HG02759 (cell line): ENCODE measurements around the gene ST3GAL2.
"Not testable (repeated sequence)": the region's sequence is repeated elsewhere in the genome, so short reads cannot be mapped to it uniquely, and the experiment has no call there.

Experiments
- ATAC-seq: cut with Tn5 transposase; IDR thresholded peaks from one replicate; pipeline ENCODE4 v1.9.1; 2021; ENCODE audit warnings: mild to moderate bottlenecking, moderate library complexity; ENCODE audit not compliant: unreplicated experiment

ST3GAL2 gene

DNA sequence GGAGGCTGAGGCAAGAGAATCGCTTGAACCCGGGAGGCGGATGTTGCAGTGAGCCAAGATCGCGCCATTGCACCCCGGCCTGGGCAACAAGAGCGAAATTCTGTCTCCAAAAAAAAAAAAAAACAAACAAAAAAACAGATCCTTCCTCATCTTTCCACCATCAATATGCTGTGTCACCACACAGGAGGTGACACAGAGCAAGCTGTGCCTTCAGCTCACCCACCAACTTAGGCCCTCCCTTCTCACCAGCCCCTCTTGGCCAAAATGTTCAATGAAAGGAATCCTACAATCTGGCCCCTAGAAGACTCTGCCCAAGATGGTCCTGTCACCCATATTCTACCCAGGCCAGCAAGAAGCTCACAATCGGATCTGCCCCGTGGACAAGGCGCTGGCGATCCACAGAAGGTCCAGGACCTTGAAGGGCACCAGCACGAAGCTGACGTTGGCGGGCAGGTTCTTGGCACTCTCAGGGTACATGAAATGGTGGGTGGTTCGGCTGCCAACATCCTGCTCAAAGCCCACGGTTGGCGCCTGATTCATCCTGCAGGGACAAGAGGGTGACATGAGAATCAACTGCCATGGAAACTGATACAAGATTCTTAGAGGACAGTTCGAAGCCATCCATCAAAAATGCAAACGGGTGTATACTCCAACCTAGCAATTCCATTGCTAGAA, 50.8 kb downstream of the ST3GAL2 start:
- no peak for ATAC-seq

DNA sequence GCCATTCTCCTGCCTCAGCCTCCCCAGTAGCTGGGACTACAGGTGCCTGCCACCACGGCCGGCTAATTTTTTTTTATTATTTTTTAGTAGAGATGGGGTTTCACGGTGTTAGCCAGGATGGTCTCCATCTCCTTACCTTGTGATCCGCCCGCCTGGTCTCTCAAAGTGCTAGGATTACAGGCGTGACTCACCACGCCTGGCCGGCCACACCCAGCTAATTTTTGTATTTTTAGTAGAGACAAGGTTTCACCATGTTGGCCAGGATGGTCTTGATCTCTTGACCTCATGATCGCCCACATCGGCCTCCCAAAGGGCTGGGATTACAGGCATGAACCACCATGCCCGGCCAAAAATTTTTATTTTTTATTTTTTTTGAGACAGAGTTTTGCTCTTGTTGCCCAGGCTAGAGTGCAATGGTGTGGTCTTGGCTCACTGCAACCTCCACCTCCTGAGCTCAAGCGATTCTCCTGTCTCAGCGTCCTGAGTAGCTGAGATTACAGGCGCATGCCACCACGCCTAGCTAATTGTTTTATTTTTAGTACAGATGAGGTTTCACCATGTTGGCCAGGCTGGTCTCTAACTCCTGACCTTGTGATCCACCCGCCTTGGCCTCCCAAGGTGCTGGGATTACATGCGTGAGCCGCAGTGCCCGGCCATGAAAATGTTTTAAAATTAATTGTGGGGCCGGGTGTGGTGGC, 52.5 kb downstream of the ST3GAL2 start:
- not testable (repeated sequence) for ATAC-seq

DNA sequence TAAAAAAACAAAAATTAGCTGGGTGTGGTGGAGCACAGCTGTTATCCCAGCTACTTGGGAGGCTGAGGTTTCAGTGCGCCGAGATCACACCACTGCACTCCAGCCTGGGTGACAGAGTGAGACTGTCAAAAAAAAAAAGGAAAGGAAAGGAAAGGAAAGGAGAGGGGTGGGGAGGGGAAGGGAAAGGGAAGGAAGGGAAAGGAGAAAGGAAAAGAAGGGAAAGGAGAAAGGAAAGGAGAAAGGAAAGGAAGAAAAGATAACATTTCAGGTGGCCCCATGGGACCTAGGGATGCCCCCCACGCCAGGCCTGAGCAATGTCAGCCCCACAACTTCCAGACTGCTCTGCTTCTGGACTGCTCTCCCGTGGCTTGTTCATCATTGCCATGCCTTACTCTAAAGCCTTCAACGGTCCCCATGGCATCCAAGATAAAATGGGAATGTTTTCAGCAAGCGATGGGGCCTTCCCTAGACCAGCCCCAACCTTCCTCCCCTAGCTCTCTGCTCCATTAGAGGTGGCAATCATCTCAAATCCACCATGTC, 55.4 kb downstream of the ST3GAL2 start:
- no peak for ATAC-seq

DNA sequence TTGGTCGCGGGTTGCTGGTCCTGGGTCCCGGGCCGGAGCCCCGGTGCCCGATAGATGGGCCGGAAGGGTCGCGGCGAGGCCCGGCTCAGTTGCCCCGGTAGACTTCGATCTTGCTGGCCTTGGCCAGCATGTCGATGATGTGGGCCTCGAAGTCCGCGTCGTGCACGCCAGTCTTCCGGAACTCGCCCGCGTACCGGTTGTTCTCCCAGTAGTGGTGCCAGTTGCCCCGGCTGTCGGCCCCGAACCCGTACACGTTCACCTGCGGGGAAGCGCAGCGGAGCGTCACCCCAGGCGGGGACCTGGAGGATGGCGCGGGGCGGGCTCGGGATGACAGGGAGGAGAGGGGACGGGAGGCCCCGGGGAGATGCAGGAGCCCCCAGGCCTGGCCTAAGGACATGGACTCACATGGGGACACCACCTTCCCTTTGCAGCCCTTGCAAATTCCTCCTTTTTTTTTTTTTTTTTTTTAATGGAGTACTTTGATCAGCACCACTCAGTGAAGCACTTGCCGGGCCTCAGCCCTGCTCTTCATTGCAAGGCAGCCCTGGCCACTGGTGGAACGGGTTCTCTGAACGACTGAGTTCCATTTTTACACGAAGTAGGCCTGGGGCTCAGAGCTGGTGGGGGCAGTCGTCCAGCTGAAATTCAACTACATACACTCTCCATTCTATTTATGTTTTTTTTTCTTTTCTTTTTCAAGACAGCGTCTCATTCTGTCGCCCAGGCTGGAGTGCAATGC, 57.1 kb downstream of the ST3GAL2 start:
- no peak for ATAC-seq

DNA sequence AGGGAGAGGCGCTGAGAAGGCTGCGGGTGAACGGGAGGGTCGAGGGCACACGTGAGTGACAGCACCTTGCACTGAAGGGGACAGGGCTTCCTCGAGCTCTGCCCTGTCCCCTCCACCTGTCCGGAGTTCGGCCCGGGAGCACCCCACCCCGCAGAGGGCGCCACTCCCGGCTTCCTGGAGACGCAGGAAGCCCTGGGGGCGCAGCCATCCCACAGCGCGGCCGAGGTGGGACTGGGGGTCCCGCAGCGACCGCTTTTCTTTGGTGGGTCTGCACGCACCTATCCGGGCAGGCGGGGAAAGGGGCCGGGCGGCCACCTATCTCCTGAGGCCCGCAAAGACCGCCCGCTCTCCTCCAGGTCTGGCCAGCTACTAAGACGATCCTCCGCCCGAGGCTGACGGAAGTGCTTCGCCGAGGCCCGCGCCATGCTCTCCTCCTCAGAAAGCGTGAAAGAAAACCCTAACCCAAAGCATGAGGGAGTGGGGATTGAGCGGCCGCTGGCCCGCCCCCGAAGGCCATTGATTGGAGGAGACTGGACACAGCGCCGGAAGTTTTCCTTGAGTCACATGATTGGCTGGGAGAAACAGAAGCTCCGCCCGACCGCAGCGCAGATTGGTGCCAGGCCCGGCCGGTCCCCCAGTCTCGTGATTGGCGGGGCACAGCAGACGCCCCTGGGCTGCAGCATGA, 57.8 kb downstream of the ST3GAL2 start:
- peak; percentile 87 for ATAC-seq

DNA sequence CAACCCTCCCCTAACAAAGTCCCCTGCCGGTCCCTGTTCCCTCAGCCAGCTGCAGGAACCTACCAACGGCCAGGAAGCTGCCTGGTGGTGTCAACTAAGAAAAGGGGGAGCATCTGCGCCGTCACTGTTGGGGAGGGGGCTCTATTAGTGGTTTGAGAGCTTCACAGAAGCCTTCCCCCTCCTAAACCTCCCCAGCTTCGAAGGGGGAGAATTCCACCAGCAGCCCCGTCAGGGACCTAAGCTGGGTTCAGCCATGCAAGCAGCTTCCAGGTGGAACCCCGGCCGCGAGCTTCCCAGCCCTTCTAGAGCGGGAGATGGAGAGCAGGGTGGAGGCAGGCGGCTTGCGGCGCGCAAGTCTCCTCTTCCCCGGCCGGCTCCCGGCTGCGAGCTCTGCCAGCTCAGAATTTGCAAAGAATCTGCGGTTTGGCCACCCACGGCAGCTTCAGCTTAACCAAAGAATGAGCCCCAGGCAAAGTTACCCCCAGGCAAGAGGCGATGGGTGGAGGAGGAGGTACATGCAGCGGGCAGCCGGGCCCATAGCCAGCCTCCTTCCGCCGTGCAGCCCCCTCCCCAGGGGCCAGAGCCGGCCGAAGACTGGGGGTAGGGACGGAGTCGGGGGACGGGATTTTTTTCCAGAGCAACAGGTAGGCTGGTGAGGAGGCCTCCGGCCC, 58.5 kb downstream of the ST3GAL2 start:
- ATAC-seq: peak; percentile 21

DNA sequence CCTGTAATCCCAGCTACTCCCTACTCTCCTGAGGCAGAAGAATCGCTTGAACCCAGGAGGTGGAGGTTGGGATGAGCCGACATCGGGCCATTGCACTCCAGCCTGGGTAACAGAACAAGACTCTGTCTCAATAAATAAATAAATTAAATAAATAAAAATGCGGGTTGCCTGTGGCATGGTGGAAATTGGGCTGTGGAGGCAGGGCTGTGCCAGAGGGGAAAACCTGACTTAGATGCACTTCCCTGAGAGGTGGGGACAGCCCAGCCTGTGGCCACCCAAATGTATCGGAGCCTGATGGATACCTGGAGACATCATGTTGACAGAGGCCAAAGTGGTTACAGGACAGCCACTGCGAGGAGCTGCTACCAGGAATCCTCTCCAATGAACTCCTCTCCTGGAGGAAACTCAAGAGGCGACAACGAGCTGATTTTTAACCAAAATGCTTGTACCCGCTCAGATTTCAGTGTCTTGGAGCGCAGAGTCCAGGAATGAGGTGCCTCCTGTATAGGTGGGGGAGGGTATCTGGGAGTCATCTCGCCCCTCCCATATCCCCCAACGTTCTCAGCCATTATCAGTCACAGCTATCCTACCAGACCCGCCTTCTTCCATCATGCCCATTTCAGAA, 59.9 kb downstream of the ST3GAL2 start:
- no peak for ATAC-seq

DNA sequence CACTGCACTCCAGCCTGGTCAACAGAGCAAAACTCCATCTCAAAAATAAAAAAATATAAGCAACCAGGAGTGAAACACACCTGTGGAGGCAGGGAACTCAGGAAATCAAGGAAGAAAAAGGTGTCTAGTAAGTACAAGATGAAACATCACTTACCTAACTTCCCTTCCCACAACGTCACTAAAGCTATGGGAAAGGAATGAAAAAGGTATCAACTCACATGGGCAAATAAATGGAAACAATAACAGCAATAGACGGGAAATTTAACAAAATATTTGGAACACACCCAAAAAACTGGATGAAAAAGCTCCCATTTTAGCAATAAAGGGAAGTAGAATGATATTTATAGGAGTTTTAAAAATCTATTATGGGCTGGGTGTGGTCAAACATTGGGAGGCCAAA, 61.1 kb downstream of the ST3GAL2 start:
- ATAC-seq: no peak

DNA sequence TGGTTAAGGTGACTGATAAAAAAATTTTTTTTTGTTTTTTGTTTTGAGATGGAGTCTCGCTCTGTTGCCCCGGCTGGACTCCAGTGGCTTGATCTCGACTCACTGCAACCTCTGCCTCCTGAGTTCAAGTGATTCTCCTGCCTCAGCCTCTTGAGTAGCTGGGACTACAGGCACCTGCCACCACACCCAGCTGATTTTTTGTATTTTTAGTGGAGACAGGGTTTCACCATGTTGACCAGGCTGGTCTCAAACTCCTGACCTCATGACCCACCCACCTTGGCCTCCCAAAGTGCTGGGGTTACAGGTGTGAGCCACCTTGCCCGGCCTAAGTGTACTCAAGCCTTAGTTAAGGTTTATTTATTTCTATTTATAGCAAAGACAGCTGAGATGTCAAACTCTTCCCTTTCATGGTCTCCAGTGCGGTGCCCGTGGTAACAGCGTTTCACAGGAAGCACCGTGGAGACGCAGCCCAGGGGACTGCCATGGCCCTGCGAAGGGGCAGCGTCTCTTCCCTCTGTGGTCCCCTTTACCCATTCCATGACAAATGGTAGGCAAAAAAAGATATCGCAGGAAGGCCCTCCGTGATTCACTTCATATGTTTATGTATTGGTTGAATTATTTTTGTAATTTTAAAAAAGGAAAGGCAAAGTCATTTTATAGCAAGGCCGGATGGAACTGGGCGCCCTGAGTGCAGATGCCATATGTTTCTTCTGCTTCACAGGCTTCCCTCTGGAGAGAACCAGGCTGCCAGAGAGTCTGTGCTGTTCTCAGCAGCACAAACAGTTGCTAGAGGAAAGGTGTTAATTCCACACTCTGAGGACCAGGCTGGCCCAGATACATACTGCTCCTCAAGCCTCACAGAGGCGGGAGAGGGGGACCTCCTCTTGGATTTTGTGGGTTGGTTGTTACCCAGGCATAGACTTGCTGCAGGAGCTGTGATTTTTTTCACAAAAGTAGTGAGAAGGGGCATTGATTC, 63.0 kb downstream of the ST3GAL2 start:
- no peak for ATAC-seq

DNA sequence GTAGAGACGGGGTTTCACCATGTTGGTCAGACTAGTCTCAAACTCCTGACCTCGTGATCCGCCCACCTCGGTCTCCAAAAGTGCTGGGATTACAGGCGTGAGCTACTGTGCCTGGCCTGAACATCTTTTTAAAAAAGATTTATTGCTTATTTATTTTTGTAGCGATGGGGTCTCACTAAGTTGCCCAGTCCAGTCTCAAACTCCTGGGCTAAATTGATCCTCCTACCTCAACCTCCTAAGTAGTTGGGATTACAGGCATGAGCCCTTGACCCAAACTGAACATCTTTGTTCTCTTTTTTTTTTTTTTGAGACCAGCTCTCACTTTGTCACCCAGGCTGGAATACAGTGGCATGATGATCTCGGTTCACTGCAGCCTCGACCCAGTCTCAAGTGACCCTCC, 64.7 kb downstream of the ST3GAL2 start:
- no peak for ATAC-seq

DNA sequence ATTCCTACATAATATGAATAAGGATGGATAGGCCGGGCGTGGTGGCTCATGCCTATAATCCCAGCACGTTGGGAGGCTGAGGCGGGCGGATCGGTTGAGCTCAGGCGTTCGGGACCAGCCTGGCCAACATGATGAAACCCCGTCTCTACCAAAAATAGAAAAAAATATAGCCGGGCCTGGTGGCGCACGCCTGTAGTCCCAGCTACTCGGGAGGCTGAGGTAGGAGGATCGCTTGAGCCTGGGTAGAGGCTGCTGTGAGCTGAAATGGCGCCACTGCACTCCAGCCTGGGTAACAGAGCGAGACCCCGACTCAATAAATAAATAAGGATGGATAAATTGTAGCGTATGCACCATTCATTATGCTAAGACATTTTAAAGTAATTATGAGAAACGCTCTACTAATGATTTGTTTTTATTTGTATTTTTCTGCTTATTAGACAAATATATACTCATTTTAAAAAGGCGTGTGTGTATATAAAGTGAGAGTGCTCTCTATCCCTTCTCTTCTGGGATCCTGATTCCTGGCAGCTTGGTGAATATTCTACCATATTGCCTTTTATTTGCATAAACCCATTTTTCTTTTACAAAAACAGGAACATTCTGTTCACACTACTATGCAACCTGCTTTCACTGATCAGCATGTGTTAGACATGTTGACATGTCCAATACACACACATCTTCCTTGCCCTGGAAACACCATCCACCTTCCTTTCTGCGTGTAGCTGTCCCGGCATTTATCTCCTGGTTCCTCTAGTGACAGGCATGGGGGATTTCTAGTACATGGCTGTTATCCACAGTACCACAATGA, 65.8 kb downstream of the ST3GAL2 start:
- ATAC-seq: no peak

DNA sequence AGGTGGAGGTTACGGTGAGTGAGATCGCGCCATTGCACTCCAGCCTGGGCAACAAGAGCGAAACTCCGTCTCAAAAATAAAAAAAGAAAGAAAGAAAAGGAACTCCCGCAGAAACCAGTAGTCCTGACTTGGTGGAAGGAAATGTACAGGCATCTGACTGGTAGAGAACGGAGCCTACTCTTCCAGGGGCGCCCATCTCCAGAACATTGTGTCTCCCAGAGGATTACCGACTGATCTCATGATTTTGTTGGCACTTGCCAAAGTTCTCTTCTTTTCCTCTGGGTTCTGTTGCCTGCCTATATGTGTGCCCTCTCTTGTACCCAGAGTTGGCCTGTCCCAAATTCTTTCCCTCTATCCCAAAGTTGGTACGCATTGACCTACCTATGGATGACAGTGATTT, 68.0 kb downstream of the ST3GAL2 start:
- no peak for ATAC-seq

DNA sequence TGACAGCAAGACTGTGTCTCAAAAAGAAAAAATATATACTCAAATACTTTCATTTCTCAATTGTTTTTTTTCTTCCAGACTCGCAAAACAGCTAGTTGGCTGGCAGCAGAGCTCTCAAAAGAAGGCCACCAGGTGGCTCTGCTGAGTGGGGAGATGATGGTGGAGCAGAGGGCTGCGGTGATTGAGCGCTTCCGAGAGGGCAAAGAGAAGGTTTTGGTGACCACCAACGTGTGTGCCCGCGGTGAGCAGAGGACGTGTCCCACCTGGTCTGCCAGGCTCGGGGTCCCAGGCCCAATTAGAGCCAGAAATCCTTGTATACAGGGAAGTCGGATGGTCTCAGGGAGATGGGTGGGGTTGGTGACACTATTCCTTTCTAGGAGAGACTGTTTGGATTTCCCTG, 68.8 kb downstream of the ST3GAL2 start:
- not testable (repeated sequence) for ATAC-seq

DNA sequence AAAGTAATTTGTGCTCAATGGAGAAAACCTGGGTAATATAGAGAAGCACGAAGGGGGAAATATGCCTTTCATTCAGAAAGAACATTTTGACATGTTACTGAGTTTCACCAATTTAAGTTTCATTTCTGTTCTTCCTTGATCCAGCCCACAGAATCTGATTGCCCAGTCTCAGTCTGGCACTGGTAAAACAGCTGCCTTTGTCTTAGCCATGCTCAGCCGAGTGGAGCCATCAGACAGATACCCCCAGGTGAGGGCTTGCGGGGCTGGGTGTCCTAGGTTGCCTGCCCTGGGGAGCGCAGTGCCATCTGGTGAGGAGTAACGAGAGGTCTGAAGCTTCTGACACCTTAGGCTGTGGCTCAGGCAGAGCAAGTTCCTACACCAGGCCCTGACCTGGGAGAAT, 74.5 kb downstream of the ST3GAL2 start:
- no peak for ATAC-seq

DNA sequence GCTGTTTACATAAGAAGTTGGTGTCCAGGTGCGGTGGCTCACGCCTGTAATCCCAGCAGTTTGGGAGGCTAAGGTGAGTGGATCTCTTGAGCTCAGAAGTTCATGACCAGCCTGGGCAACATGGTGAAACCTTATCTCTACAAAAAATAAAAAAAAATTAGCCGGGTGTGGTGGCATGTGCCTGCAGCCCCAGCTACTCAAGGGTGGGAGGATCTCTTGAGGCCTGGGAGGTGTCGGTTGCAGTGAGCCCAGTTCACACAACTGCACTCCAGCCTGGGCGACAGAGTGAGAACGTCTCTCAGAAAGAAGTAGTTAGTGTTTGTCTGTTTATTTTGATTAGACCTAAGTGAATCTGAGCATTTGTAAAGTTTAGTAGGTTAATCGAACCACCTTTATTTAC, 79.3 kb downstream of the ST3GAL2 start:
- ATAC-seq: no peak

DNA sequence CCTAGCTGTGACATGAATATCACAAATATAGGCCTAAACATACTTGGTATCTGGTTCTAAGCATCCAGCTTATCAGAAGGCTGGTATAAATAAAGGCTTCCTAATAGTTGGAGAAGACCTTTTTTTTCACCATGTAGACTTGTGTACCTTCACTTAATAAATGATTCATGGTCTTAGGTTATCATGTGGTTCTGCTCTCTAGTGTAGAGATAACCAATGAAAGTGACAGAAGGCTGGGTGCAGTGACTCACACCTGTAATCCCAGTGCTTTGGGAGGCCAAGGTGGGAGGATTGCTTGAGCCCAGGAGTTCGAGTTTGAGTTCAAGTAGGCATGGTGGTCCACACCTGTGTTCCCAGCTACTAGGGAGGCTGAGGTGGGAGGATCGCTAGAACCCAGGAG, 89.1 kb downstream of the ST3GAL2 start:
- no peak for ATAC-seq

DNA sequence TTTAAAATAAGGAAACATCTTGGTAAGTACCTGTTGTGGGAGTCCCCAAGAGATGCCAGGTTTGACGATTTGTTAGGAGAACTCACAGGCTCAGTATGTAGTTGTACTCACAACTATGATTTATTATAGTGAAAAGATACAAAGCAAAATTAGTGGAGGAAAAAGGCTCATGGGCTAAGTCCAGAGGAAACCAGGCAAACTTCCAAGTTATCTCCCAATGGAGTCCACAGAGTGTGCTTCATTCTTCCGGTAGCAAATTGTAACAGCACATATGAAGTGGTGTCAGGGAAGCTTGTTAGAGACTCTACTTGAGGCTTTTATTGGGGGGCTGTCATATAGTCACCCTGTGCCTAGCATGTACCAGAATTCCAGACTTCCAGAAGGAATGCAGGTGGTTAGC, 89.9 kb downstream of the ST3GAL2 start:
- ATAC-seq: no peak

DNA sequence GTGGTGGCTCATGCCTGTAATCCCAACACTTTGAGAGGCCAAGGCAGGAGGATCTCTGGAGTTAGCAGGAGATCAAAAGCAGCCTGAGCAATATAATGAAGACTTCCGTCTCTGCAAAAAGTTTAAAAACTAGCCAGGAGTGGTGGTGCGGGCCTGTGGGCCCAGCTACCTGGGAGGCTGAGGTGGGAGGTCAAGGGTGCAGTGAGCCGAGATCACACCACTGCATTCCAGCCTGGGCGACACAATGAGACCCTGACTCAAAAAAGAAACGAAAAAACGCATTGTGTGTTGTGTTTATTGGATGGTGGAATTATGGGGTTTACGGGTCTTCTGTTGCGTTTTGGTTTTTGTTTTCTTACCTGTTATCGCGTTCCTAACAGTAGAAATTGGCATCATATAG, 93.1 kb downstream of the ST3GAL2 start:
- ATAC-seq: no peak
